ENCODE results near the gene CMTM4. TPM values are rescaled to one million over a fixed set of nuclear protein-coding genes. Genes with fewer than 3 reads are reported as not detected.

Gene CMTM4
- polyA plus RNA-seq, 1 donor from 2014 or later = 27.2 TPM

DNA sequence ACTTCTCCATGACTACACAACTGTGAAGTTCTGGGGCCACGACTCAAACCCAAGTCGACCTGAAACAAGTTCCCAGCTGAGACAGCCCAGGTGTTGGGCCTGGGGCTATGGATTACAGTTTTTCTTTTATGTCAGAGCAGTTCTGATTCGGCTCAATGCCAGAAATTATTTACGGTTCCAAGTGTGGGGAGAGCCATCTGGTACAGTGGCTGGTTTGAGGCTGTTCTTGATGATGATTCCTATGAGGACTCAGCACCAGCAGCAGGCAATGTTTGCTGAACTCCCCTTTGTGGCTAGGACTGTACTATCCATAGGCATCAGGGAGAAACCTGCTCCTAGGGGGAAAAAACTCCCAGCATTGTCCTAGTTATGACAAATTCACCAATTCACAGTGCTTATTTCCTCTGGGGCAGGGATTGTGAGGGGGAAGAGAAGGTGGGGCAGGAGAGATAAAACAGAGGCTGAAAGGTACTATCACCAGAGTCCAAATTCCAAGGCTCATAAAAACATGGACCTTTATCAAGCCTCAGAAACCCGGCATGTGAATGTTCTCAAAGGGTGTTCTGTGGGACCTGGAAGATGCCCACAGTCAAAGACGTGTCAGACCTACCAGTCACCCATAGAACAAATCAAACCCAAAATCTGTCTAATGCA, 18.2 kb upstream of the CMTM4 start:
- Histone ChIP-seq H3K36me3 (ENCODE audit: insufficient read depth, low read length) (no peaks in the 10 kb centered on the region), H3K4me3 (ENCODE audit: low read length) (no peak overlapping the region), H4K20me1 (ENCODE audit: insufficient read depth) (no peaks in the 10 kb centered on the region), H3K27ac (ENCODE audit: low read length) (no peak overlapping the region), H3K79me2 (replicated peaks; ENCODE audit: insufficient read depth, low read length) (no peaks in the 10 kb centered on the region), H3K27me3 (ENCODE audit: insufficient read depth, low read depth, low read length) (no peaks in the 10 kb centered on the region), H2AFZ (ENCODE audit: low read depth, low read length) (no peak overlapping the region), H3F3A (ENCODE audit: insufficient read depth, low read length, poor library complexity, severe bottlenecking) (no peaks in the 10 kb centered on the region), H3K9me2 (ENCODE audit: insufficient read depth, low read length) (no peaks in the 10 kb centered on the region), H3K4me2 (ENCODE audit: low read length) (no peak overlapping the region), H3K9ac (ENCODE audit: low read length) (no peak overlapping the region), H3K9me3 (ENCODE audit: low read length) (no peaks in the 10 kb centered on the region)
- no peak for TF ChIP-seq POLR2AphosphoS5 (IDR thresholded peaks at IDR 0.05)

DNA sequence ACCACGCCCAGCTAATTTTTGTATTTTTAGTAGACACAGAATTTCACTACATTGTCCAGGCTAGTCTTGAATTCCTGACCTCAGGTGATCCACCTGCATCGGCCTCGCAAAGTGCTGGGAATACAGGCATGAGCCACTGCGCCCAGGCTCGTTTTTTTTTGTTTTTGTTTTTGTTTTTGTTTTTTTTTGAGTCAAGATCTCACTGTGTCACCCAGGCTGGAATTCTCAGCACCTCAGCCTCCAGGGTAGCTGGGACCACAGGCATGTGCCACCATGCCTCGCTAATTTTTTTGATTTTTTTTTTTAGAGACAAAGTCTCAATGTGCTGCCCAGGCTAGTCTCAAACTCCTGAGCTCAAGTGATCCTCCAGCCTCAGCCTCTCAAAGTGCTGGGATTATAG, 17.5 kb upstream of the CMTM4 start:
- Histone ChIP-seq H3K4me3 (ENCODE audit: low read length) (no peak overlapping the region), H3K27ac (ENCODE audit: low read length) (no peak overlapping the region), H3K9me2 (ENCODE audit: insufficient read depth, low read length) (no peaks in the 10 kb centered on the region), H3F3A (ENCODE audit: insufficient read depth, low read length, poor library complexity, severe bottlenecking) (no peaks in the 10 kb centered on the region), H3K9ac (ENCODE audit: low read length) (no peak overlapping the region), H3K36me3 (ENCODE audit: insufficient read depth, low read length) (no peaks in the 10 kb centered on the region), H3K9me3 (ENCODE audit: low read length) (no peaks in the 10 kb centered on the region), H4K20me1 (ENCODE audit: insufficient read depth) (no peaks in the 10 kb centered on the region), H2AFZ (ENCODE audit: low read depth, low read length) (no peak overlapping the region), H3K27me3 (ENCODE audit: insufficient read depth, low read depth, low read length) (no peaks in the 10 kb centered on the region), H3K4me2 (ENCODE audit: low read length) (no peak overlapping the region), H3K79me2 (replicated peaks; ENCODE audit: insufficient read depth, low read length) (no peaks in the 10 kb centered on the region)
- TF ChIP-seq EP300 (conservative IDR thresholded peaks at IDR 0.05; ENCODE audit: poor library complexity, severe bottlenecking) (no peak), SMC3 (conservative IDR thresholded peaks at IDR 0.05; ENCODE audit: poor library complexity) (no peak), RAD21 (conservative IDR thresholded peaks at IDR 0.05) (no peak), POLR2AphosphoS5 (IDR thresholded peaks at IDR 0.05) (no peak), EZH2 (IDR thresholded peaks at IDR 0.05; ENCODE audit: borderline replicate concordance, insufficient read depth, low read length, poor library complexity, severe bottlenecking) (no peak), TAF1 (IDR thresholded peaks at IDR 0.05; ENCODE audit: low read depth) (no peak), MXI1 (conservative IDR thresholded peaks at IDR 0.05; ENCODE audit: poor library complexity, severe bottlenecking) (no peak)
- TF ChIP-seq, protein P1, sequence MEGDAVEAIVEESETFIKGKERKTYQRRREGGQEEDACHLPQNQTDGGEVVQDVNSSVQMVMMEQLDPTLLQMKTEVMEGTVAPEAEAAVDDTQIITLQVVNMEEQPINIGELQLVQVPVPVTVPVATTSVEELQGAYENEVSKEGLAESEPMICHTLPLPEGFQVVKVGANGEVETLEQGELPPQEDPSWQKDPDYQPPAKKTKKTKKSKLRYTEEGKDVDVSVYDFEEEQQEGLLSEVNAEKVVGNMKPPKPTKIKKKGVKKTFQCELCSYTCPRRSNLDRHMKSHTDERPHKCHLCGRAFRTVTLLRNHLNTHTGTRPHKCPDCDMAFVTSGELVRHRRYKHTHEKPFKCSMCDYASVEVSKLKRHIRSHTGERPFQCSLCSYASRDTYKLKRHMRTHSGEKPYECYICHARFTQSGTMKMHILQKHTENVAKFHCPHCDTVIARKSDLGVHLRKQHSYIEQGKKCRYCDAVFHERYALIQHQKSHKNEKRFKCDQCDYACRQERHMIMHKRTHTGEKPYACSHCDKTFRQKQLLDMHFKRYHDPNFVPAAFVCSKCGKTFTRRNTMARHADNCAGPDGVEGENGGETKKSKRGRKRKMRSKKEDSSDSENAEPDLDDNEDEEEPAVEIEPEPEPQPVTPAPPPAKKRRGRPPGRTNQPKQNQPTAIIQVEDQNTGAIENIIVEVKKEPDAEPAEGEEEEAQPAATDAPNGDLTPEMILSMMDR (IDR thresholded peaks at IDR 0.05; ENCODE audit: poor library complexity, severe bottlenecking) = no peak
- TF ChIP-seq, protein P2, sequence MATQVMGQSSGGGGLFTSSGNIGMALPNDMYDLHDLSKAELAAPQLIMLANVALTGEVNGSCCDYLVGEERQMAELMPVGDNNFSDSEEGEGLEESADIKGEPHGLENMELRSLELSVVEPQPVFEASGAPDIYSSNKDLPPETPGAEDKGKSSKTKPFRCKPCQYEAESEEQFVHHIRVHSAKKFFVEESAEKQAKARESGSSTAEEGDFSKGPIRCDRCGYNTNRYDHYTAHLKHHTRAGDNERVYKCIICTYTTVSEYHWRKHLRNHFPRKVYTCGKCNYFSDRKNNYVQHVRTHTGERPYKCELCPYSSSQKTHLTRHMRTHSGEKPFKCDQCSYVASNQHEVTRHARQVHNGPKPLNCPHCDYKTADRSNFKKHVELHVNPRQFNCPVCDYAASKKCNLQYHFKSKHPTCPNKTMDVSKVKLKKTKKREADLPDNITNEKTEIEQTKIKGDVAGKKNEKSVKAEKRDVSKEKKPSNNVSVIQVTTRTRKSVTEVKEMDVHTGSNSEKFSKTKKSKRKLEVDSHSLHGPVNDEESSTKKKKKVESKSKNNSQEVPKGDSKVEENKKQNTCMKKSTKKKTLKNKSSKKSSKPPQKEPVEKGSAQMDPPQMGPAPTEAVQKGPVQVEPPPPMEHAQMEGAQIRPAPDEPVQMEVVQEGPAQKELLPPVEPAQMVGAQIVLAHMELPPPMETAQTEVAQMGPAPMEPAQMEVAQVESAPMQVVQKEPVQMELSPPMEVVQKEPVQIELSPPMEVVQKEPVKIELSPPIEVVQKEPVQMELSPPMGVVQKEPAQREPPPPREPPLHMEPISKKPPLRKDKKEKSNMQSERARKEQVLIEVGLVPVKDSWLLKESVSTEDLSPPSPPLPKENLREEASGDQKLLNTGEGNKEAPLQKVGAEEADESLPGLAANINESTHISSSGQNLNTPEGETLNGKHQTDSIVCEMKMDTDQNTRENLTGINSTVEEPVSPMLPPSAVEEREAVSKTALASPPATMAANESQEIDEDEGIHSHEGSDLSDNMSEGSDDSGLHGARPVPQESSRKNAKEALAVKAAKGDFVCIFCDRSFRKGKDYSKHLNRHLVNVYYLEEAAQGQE (IDR thresholded peaks at IDR 0.05; ENCODE audit: borderline replicate concordance) = no peak
